SIG-M5 treated with dmso at 0.1 percent for 504 hours (cell line): Measurements from ENCODE around the gene BCL2L1.
"Not testable (repeated sequence)": the region's sequence is repeated elsewhere in the genome, so short reads cannot be mapped to it uniquely, and the experiment has no call there.

Source experiments
- DNase-seq: peaks from one replicate; lab custom pipeline; 2025; ENCODE audit not compliant: unreplicated experiment; lab: John Stamatoyannopoulos, UW

BCL2L1 gene

GRCh38 chr20:31677553-31678260 lies 45.0 kb downstream of the BCL2L1 start:
- DNase-seq, result no peak

GRCh38 chr20:31676609-31676989 lies 46.1 kb downstream of the BCL2L1 start:
- DNase-seq, result no peak

- no peak for DNase-seq
These were observed 46.6 kb downstream of the BCL2L1 start for GRCh38 chr20:31675828-31676608.

- peak; percentile 92 for DNase-seq
These were observed 47.5 kb downstream of the BCL2L1 start for GRCh38 chr20:31674895-31675827.

DNA sequence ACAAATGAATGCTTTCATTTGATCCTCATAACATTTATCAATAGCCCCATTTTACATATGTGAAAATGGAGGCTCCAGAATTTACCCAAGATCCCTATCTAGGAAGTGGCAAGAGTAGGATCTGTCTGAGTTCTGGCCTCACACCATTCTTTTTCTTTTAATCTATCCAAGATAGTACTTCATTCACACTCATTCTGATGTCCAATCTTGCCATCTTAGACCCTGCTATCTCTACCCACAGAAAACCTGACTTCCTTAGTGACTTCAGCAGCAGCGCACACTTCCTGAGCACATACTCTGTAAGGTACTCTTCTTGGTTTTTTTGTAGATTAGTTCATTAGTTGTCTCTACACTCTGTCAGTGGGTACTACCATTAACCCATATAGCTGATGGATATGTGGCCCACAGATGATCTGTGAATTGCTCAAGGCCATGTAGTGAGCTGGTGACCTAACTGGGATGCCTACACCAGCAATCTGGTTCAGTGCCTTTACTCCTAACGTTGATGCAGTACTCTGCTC lies 48.7 kb downstream of the BCL2L1 start:
- no peak for DNase-seq

GRCh38 chr20:31673435-31673834 lies 49.2 kb downstream of the BCL2L1 start:
- DNase-seq, result no peak

GRCh38 chr20:31671324-31671723 lies 51.3 kb downstream of the BCL2L1 start:
- no peak for DNase-seq

DNA sequence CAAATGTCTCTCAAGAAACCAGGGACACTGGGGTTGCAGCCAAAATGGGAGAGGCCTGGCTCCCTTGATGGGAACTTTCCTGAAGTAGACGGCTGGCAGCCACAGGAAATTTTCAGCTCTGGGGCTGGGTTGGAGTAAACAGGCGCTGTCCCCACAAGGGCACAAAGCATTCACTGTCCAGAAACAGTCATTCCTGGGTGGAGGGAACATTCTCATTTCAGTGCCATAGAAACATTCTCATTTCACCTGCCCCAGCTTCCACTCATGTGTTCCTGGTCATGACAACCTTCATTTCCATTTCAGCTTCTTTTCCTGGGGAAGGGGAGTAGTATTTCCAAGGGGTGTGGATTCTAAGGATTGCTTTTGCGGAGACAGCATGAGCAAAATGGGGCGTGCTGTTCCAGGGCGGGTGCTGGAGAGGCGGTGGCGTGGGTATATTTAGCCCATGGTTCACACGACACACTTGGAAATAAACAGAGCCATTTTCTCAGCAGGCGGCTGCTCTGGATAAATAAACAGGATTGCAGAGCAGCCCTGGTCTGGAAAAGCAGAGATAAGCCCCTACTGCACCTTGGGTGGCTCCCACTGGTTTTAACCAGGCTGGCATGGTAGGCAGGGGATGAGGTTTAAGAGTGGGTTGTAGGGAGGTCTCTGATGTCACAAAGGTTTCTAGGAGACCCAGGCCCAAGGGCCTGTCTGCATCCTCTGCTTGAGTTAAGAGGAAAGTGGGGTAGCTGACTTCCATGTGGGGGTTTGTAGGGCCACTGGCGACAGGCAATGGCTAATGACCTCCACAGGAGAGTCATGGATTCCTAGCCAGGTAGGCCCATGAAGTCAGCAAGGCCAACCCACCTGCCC lies 52.1 kb downstream of the BCL2L1 start:
- DNase-seq, result no peak

GRCh38 chr20:31669876-31670275 lies 52.8 kb downstream of the BCL2L1 start:
- no peak for DNase-seq

DNA sequence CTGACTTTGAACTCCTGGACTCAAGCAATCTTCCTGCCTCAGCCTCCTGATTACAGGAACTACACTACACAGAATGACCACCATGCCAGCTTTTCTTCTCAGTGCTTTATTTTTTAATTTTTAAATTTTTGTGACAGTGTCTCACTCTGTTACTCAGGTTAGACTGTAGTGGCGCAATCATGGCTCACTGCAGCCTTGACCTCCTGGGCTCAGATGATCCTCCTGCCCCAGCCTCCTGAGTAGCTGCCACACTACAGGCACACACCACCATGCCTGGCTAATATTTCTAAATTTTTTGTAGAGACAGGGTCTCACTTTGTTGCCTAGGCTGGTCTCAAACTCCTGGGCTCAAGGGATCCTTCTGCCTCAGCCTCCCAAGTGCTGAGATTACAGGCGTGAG lies 53.7 kb downstream of the BCL2L1 start:
- not testable (repeated sequence) for DNase-seq

- DNase-seq, result peak; percentile 42
These were observed 55.1 kb downstream of the BCL2L1 start for GRCh38 chr20:31667315-31668285.

DNA sequence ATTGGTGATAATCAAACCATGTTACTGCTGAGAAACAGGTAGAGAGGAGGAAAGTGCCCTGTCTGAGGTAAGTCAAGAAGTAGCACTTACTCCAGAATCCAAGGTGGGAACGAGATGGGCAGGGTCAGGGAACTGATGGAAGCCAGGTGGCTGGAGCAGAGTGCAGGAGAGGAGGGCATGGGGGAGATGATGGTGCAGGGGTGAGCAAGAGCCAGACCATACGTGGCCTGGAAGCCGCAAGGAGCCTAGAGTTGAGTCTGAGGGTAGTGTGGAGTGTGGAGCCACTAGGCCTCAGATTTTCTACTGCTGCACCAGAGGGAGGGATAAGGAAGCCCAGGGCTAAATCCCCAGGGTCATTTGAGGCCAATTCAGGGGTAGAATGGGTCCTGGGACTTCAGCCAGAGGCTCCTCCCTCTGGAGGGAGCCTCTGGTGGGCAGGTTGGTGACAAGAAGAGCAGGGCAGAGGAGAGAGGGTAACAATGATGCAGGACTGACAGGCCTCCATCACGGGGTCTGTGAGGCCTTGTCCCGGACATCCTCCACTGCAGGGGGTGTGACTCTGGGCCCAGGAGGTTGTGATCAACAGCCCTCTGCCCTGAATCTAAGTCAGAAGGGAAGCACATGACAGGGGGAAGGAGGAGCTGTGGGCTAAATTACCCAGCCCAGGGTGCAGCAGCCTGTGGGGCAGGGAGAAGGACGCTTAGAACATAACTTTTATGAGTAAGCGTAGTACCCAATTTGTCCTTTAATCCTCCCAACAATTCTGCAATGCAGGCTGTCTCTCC lies 56.2 kb downstream of the BCL2L1 start:
- DNase-seq, result no peak

DNA sequence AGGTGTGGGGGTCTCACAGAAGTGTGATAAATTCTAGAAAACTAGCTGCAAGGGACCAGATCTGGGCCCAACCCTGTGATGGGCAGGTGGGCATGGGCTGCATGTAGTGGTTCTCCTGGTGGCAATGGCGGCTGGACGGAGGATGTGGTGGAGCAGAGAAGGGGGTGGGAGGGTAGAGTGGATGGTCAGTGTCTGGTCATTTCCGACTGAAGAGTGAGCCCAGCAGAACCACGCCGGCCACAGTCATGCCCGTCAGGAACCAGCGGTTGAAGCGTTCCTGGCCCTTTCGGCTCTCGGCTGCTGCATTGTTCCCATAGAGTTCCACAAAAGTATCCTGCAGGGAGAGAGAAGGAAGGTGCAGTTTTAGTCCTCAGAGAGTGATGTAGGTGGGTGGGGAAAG lies 56.9 kb downstream of the BCL2L1 start:
- no peak for DNase-seq

- DNase-seq, result no peak
These were observed 57.8 kb downstream of the BCL2L1 start for GRCh38 chr20:31664696-31665354.

- DNase-seq, result no peak
These were observed 58.6 kb downstream of the BCL2L1 start for GRCh38 chr20:31663838-31664695.

- DNase-seq, result no peak
These were observed 59.2 kb downstream of the BCL2L1 start for GRCh38 chr20:31663524-31663837.

- no peak for DNase-seq
These were observed 60.3 kb downstream of the BCL2L1 start for GRCh38 chr20:31662372-31662854.
